Testis (tissue), 3 donors: Measurements from ENCODE around the gene MYH14. TPM values are rescaled to one million over a fixed set of nuclear protein-coding genes. Genes with fewer than 3 reads are reported as not detected.

Experiments used
- DNase-seq: peaks from one replicate; pipeline ENCODE4 v3.0.0-alpha.2; 2019
- H3K27ac ChIP-seq, 2 donors: fragments of 200-600 bp; sonication (generic); one replicate each; pipeline ENCODE4 v1.5.1; 2019
- H3K27me3 ChIP-seq: fragments of 200-600 bp; sonication (generic); one replicate; pipeline ENCODE4 v1.5.1; 2019
- H3K36me3 ChIP-seq: fragments of 200-600 bp; sonication (generic); one replicate; pipeline ENCODE4 v1.5.1; 2017; ENCODE audit warnings: low read depth; ENCODE audit errors: missing control alignments
- H3K4me1 ChIP-seq: fragments of 200-600 bp; sonication (generic); one replicate; pipeline ENCODE4 v1.5.1; 2019
- H3K4me3 ChIP-seq, 2 donors: fragments of 200-600 bp; sonication (generic); one replicate each; pipeline ENCODE4 v1.5.1; 2017 to 2019
- H3K9me3 ChIP-seq: fragments of 200-600 bp; sonication (generic); one replicate; pipeline ENCODE4 v1.5.1; 2017
- CTCF ChIP-seq, 3 experiments: fragments of 450-650 bp in 2 of 3; fragments of 200-600 bp in 1 of 3; sonication (generic) in 1 of 3; IDR thresholded peaks; one replicate each; pipeline ENCODE4 v1.5.1; 2016 to 2019; ENCODE audit warnings: antibody characterized with exemption in 3 of 3, mild to moderate bottlenecking in 2 of 3, moderate library complexity in 1 of 3
- POLR2A ChIP-seq: fragments of 450-650 bp; IDR thresholded peaks from one replicate; pipeline ENCODE4 v1.6.1; 2017; ENCODE audit warnings: antibody characterized with exemption, mild to moderate bottlenecking, moderate library complexity
- WGBS, 2 donors: methylation state at CpG; one replicate each; pipeline ENCODE4 v1.1.5; 2018; 5-methylcytosine and 5-hydroxymethylcytosine counted together
- intact Hi-C: fragments of 100-400 bp; cut with DNase I; formaldehyde crosslinking; loops from one replicate; pipeline ENCODE4 v1.15.1; 2023; ENCODE audit warnings: low total_unique reads
- polyA plus RNA-seq: library from polyadenylated mRNA; stranded (reverse); fragments of 350-450 nt; fragmentation: Illumina TruSeq; extraction: RNeasy Lipid Tissue Mini Kit (QIAGEN cat#74804); gene quantifications from one replicate; pipeline ENCODE4 v1.2.3, GENCODE V29; 2014; ENCODE audit warnings: low read depth, low replicate concordance; ENCODE audit not compliant: insufficient read depth
- total RNA-seq, 2 donors: library from RNA; depleted of rRNA; stranded (reverse); fragments of >200 nt; gene quantifications; one replicate each; pipeline ENCODE4 v1.2.3, GENCODE V29; 2016

MYH14 gene
- total and polyA plus RNA-seq, 3 donors from 2014 or later: 6.0 to 7.9 (median 7.8) TPM

- no peaks in the 10 kb centered on the region for H3K27me3 ChIP-seq
- WGBS, 2 donors: 9 to 14% methylated on average over 10 of the region's 10 CpGs
- no peaks in the 10 kb centered on the region for H3K9me3 ChIP-seq
- peak overlapping the region; percentile 32 to 35 for H3K4me3 ChIP-seq
- no peak for DNase-seq
- TF ChIP-seq POLR2A (no peak), CTCF (IDR thresholded peaks at IDR 0.05) (no peak)
- peak overlapping the region in 1 of 2 donors; percentile 53 for H3K27ac ChIP-seq
- intact Hi-C loops: no loop called here
- peaks cover 16% of the 10 kb centered on the region for H3K4me1 ChIP-seq
- no peaks in the 10 kb centered on the region for H3K36me3 ChIP-seq
Observed at GRCh38 chr19:50331221-50331993, 128.0 kb downstream of the MYH14 start.

DNA sequence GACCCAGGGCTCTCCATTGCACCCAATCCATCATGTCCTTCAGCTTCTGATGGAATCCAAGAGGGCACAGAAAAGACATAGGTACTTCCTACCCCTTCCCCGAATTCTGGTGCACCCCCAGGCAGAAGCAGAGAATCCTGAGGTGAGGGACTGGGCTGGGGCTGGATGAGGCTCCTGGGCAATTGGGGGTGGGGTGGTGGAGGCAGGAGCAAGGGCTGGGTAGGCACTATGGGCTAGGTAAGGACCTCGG lies 128.5 kb downstream of the MYH14 start:
- Histone ChIP-seq H3K4me3 (no peak overlapping the region), H3K9me3 (no peaks in the 10 kb centered on the region), H3K27ac (no peak overlapping the region), H3K36me3 (no peaks in the 10 kb centered on the region), H3K27me3 (no peaks in the 10 kb centered on the region), H3K4me1 (peaks cover 14% of the 10 kb centered on the region)
- TF ChIP-seq POLR2A: no peak
- no peak for DNase-seq
- intact Hi-C loops: no loop called here
- 0 to 18% methylated on average over 1 to 2 of the region's 2 CpGs for WGBS, 2 donors

GRCh38 chr19:50332244-50333038 lies 129.0 kb downstream of the MYH14 start:
- Histone ChIP-seq H3K27ac (no peak overlapping the region), H3K4me3 (peak overlapping the region in 1 of 2 donors; percentile 48)

GRCh38 chr19:50333235-50333736 lies 129.9 kb downstream of the MYH14 start:
- TF ChIP-seq CTCF (IDR thresholded peaks at IDR 0.05) (no peak), POLR2A (no peak)
- no peaks in the 10 kb centered on the region for H3K27me3 ChIP-seq
- peak overlapping the region; percentile 18 to 81 for H3K27ac ChIP-seq
- peaks cover 14% of the 10 kb centered on the region for H3K4me1 ChIP-seq
- peak overlapping the region; percentile 48 to 55 for H3K4me3 ChIP-seq
- no peaks in the 10 kb centered on the region for H3K36me3 ChIP-seq
- peak; percentile 93 for DNase-seq
- WGBS, 2 donors: 1 to 2% methylated on average over 21 to 34 of the region's 34 CpGs
- H3K9me3 ChIP-seq: no peaks in the 10 kb centered on the region
- intact Hi-C loops: no loop called here

More at GRCh38 chr19:50332244-50333038, 129.0 kb downstream of the MYH14 start:
- Histone ChIP-seq H3K9me3 (no peaks in the 10 kb centered on the region), H3K36me3 (no peaks in the 10 kb centered on the region), H3K4me1 (peaks cover 14% of the 10 kb centered on the region), H3K27me3 (no peaks in the 10 kb centered on the region)
- TF ChIP-seq CTCF (IDR thresholded peaks at IDR 0.05): no peak
- DNase-seq: no peak
- 7 to 11% methylated on average over 19 to 20 of the region's 20 CpGs for WGBS, 2 donors
- intact Hi-C loops: no loop called here
